GM12874 (cell line): ENCODE data around the gene PMAIP1.

Experiments
- CTCF ChIP-seq: IDR thresholded peaks from 2 replicates; pipeline ENCODE4 v1.5.1; 2011; ENCODE audit warnings: low read depth, mild to moderate bottlenecking, control low read depth, low read length, moderate library complexity; ENCODE audit not compliant: insufficient read depth

The PMAIP1 gene

GRCh38 chr18:59929621-59930295, 30.0 kb downstream of the PMAIP1 start:
- no peak for TF ChIP-seq CTCF

GRCh38 chr18:59932401-59932800, 32.6 kb downstream of the PMAIP1 start:
- TF ChIP-seq CTCF = no peak

GRCh38 chr18:59938676-59939075, 38.9 kb downstream of the PMAIP1 start:
- no peak for TF ChIP-seq CTCF

GRCh38 chr18:59939127-59939526, 39.3 kb downstream of the PMAIP1 start:
- no peak for TF ChIP-seq CTCF

GRCh38 chr18:59940068-59940467, 40.3 kb downstream of the PMAIP1 start:
- no peak for TF ChIP-seq CTCF

GRCh38 chr18:59941331-59941730, 41.5 kb downstream of the PMAIP1 start:
- no peak for TF ChIP-seq CTCF

GRCh38 chr18:59942601-59943000, 42.8 kb downstream of the PMAIP1 start:
- no peak for TF ChIP-seq CTCF

GRCh38 chr18:59945544-59945943, 45.7 kb downstream of the PMAIP1 start:
- TF ChIP-seq CTCF = no peak
